ENCODE results near the gene CDK14. TPM values are rescaled to one million over a fixed set of nuclear protein-coding genes. Genes with fewer than 3 reads are reported as not detected.

Gene CDK14
- total RNA-seq, 1 donor from 2014 or later: 52.3 TPM

DNA sequence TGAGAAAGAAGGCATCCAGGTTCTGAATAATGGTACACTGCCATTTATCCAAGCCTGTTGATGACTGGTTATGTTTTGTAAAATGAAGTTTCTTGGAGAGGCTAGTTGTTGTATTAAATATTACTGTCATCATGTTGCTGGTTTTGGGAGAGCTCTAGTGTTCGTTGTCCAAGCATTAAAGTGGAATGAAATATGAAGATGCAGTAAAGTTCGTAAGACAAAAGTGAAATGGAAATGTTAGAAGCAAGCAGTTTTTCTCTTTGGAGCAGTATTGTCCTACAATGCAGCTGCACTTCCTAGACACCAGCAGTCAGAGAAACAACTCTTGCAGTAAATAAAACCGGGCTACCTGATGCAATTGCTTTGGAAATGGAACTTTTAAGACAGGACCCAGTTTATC is 511.3 kb downstream of the CDK14 start:
- H3K79me2 ChIP-seq (ENCODE audit: low read depth): no peaks in the 10 kb centered on the region
- H3K4me1 Mint-ChIP-seq: peaks cover 3% of the 10 kb centered on the region
- H3K4me3 ChIP-seq: no peak overlapping the region
- H3K27ac Mint-ChIP-seq: no peak overlapping the region
- no peak overlapping the region for H2AFZ ChIP-seq (replicated peaks)
- no peak overlapping the region for H3K4me3 Mint-ChIP-seq
- no peaks in the 10 kb centered on the region for H3K4me1 ChIP-seq
- H3K9me3 ChIP-seq (ENCODE audit: low read depth): no peaks in the 10 kb centered on the region
- no peak overlapping the region for H3K27ac ChIP-seq
- no peaks in the 10 kb centered on the region for H3F3A ChIP-seq (ENCODE audit: low read depth)
- H3K9me3 Mint-ChIP-seq: peaks cover 3% of the 10 kb centered on the region
- TF ChIP-seq EZH2phosphoT487 (IDR thresholded peaks at IDR 0.05): no peak
- TF ChIP-seq, protein P1, sequence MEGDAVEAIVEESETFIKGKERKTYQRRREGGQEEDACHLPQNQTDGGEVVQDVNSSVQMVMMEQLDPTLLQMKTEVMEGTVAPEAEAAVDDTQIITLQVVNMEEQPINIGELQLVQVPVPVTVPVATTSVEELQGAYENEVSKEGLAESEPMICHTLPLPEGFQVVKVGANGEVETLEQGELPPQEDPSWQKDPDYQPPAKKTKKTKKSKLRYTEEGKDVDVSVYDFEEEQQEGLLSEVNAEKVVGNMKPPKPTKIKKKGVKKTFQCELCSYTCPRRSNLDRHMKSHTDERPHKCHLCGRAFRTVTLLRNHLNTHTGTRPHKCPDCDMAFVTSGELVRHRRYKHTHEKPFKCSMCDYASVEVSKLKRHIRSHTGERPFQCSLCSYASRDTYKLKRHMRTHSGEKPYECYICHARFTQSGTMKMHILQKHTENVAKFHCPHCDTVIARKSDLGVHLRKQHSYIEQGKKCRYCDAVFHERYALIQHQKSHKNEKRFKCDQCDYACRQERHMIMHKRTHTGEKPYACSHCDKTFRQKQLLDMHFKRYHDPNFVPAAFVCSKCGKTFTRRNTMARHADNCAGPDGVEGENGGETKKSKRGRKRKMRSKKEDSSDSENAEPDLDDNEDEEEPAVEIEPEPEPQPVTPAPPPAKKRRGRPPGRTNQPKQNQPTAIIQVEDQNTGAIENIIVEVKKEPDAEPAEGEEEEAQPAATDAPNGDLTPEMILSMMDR (IDR thresholded peaks at IDR 0.05): no peak
- TF ChIP-seq EZH2 (IDR thresholded peaks at IDR 0.05): no peak
- H3K36me3 Mint-ChIP-seq: peaks cover 16% of the 10 kb centered on the region
- no peak overlapping the region for H3K4me2 ChIP-seq
- no peak for DNase-seq (ENCODE audit: low spot score)
- H3K27me3 Mint-ChIP-seq (ENCODE audit: insufficient read depth, low read depth): no peaks in the 10 kb centered on the region
- no peak overlapping the region for H3K9ac ChIP-seq
- no peaks in the 10 kb centered on the region for H3K27me3 ChIP-seq
- no peaks in the 10 kb centered on the region for H4K20me1 ChIP-seq (ENCODE audit: low read depth)
- H3K36me3 ChIP-seq: no peaks in the 10 kb centered on the region

DNA sequence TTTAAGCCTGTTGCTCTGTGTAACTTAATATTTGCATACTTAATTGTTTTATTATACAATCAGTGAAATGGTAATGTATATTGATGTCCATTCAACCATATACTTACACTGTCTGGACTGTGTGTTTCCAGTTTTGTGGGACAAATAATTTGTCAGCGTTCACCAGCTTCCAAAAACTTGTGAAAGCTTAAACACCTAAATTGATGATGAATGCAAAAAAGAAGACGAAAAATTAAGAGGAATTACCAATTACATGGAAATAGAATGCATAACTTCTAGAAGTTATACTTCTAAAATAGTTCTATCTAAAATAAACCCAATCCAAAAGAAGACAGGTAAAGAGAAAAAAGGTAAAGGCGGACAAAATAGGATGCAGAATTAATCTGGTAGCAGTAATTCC is 513.1 kb downstream of the CDK14 start:
- Histone ChIP-seq H3F3A (ENCODE audit: low read depth) (no peaks in the 10 kb centered on the region), H3K79me2 (ENCODE audit: low read depth) (no peaks in the 10 kb centered on the region), H3K4me1 (no peaks in the 10 kb centered on the region), H3K27ac (no peak overlapping the region), H4K20me1 (ENCODE audit: low read depth) (no peaks in the 10 kb centered on the region), H2AFZ (replicated peaks) (no peak overlapping the region), H3K4me2 (no peak overlapping the region), H3K36me3 (no peaks in the 10 kb centered on the region), H3K4me3 (no peak overlapping the region), H3K9me3 (ENCODE audit: low read depth) (no peaks in the 10 kb centered on the region), H3K27me3 (no peaks in the 10 kb centered on the region), H3K9ac (no peak overlapping the region)
- DNase-seq (ENCODE audit: low spot score): no peak
- Mint-ChIP-seq H3K36me3 (peaks cover 14% of the 10 kb centered on the region), H3K27ac (no peak overlapping the region), H3K4me3 (no peak overlapping the region), H3K4me1 (peaks cover 3% of the 10 kb centered on the region), H3K27me3 (ENCODE audit: insufficient read depth, low read depth) (no peaks in the 10 kb centered on the region), H3K9me3 (peaks cover 3% of the 10 kb centered on the region)
- TF ChIP-seq EZH2 (IDR thresholded peaks at IDR 0.05) (no peak), EZH2phosphoT487 (IDR thresholded peaks at IDR 0.05) (no peak)
- TF ChIP-seq, protein P1 (IDR thresholded peaks at IDR 0.05): no peak

- H3K4me3 Mint-ChIP-seq: no peak overlapping the region
- Histone ChIP-seq H3K4me2 (no peak overlapping the region), H4K20me1 (ENCODE audit: low read depth) (no peaks in the 10 kb centered on the region), H3K27me3 (no peaks in the 10 kb centered on the region), H3K9ac (no peak overlapping the region), H3F3A (ENCODE audit: low read depth) (no peaks in the 10 kb centered on the region), H3K9me3 (ENCODE audit: low read depth) (no peaks in the 10 kb centered on the region), H3K36me3 (no peaks in the 10 kb centered on the region), H3K27ac (no peak overlapping the region), H3K4me1 (peaks cover 8% of the 10 kb centered on the region), H2AFZ (replicated peaks) (no peak overlapping the region), H3K4me3 (no peak overlapping the region), H3K79me2 (ENCODE audit: low read depth) (no peaks in the 10 kb centered on the region)
- TF ChIP-seq EZH2phosphoT487 (IDR thresholded peaks at IDR 0.05): no peak
- TF ChIP-seq, protein P1 (IDR thresholded peaks at IDR 0.05): no peak
- no peak for TF ChIP-seq EZH2 (IDR thresholded peaks at IDR 0.05)
- no peaks in the 10 kb centered on the region for H3K27me3 Mint-ChIP-seq (ENCODE audit: insufficient read depth, low read depth)
- DNase-seq (ENCODE audit: low spot score): no peak
- H3K4me1 Mint-ChIP-seq: peaks cover 5% of the 10 kb centered on the region
- no peak overlapping the region for H3K27ac Mint-ChIP-seq
- no peaks in the 10 kb centered on the region for H3K9me3 Mint-ChIP-seq
- H3K36me3 Mint-ChIP-seq: peaks cover 21% of the 10 kb centered on the region
Measured at GRCh38 chr7:91112902-91113341, 516.8 kb downstream of the CDK14 start.
